Panc1 (cell line): ENCODE measurements around the gene TTC24. TPM values are rescaled to one million over a fixed set of nuclear protein-coding genes. Genes with fewer than 3 reads are reported as not detected.
"Not testable (repeated sequence)": the region's sequence is repeated elsewhere in the genome, so short reads cannot be mapped to it uniquely, and the experiment has no call there.

Experiments used
- ATAC-seq: fragments of 200-7000 bp; cut with Tn5 transposase; 2 replicates; pipeline ENCODE4 v1.9.1; 2020; ENCODE audit warnings: mild to moderate bottlenecking, moderate library complexity
- BruUV-seq: library from RNA; stranded (reverse); fragments of 400-500 nt; replicated peaks from 2 replicates; lab custom pipeline; 2021; lab: Mats Ljungman, UMichigan
- CTCF ChIA-PET: fragments of 300-600 bp; sonication (Branson Sonifier 250); formaldehyde crosslinking; loops from one replicate; lab custom pipeline; 2022; ENCODE audit warnings: antibody characterized with exemption; lab: Charles Lee
- POLR2A ChIA-PET: fragments of 300-600 bp; sonication (Branson Sonifier 250); formaldehyde crosslinking; loops from one replicate; lab custom pipeline; 2022; ENCODE audit warnings: antibody characterized with exemption; lab: Charles Lee
- DNase-seq: peaks from one replicate; pipeline ENCODE4 v3.0.0-alpha.2; 2010; ENCODE audit warnings: low read depth, low spot score
- H3K27ac ChIP-seq: 2 replicates; pipeline ENCODE4 v1.5.1; 2011; ENCODE audit warnings: mild to moderate bottlenecking, low read length, inconsistent platforms
- H3K27me3 ChIP-seq: fragments of 200-500 bp; sonication (Bioruptor generic); 2 replicates; pipeline ENCODE4 v1.6.0; 2014; ENCODE audit warnings: low read length, inconsistent platforms; ENCODE audit not compliant: control insufficient read depth, insufficient read depth
- H3K36me3 ChIP-seq: fragments of 200-500 bp; sonication (Bioruptor generic); 2 replicates; pipeline ENCODE4 v1.5.1; 2014; ENCODE audit warnings: inconsistent platforms, mild to moderate bottlenecking, low read length, moderate library complexity; ENCODE audit not compliant: control insufficient read depth, insufficient read depth
- H3K4me1 ChIP-seq: 2 replicates; pipeline ENCODE4 v1.5.1; 2011; ENCODE audit warnings: inconsistent platforms, mild to moderate bottlenecking, low read length, moderate library complexity; ENCODE audit not compliant: control insufficient read depth, insufficient read depth
- H3K4me3 ChIP-seq, 2 experiments: 2 replicates each; pipeline ENCODE4 v1.5.1; 2011 to 2012; ENCODE audit warnings: low read depth in 2 of 2, low read length in 2 of 2, mild to moderate bottlenecking in 2 of 2, inconsistent platforms in 1 of 2, moderate library complexity in 1 of 2
- H3K9me3 ChIP-seq: fragments of 200-500 bp; sonication (Bioruptor generic); 2 replicates; pipeline ENCODE4 v1.5.1; 2014; ENCODE audit warnings: low read depth, mild to moderate bottlenecking, inconsistent platforms, low read length, moderate library complexity; ENCODE audit not compliant: control insufficient read depth, insufficient read depth
- CTCF ChIP-seq: fragments of 450-650 bp; IDR thresholded peaks from 2 replicates; pipeline ENCODE4 v1.5.1; 2017; ENCODE audit warnings: mild to moderate bottlenecking
- POLR2AphosphoS5 ChIP-seq: IDR thresholded peaks from 2 replicates; pipeline ENCODE4 v1.6.1; 2012; ENCODE audit warnings: mild to moderate bottlenecking, low read depth, low read length, moderate library complexity
- REST ChIP-seq, 2 experiments: IDR thresholded peaks; 2 replicates each; pipeline ENCODE4 v1.6.1; 2011 to 2012; ENCODE audit warnings: low read depth in 2 of 2, control low read depth in 1 of 2, low read length in 1 of 2, mild to moderate bottlenecking in 1 of 2, moderate library complexity in 1 of 2; ENCODE audit not compliant: insufficient read depth in 1 of 2
- SIN3A ChIP-seq: IDR thresholded peaks from 2 replicates; pipeline ENCODE4 v1.6.1; 2012; ENCODE audit warnings: low read depth, mild to moderate bottlenecking, low read length, moderate library complexity, borderline replicate concordance; ENCODE audit not compliant: insufficient read depth
- TCF7L2 ChIP-seq: IDR thresholded peaks from 2 replicates; pipeline ENCODE4 v1.6.1; 2011; ENCODE audit warnings: mild to moderate bottlenecking, low read depth, low read length, inconsistent platforms
- in situ Hi-C: cut with HindIII; loops from 2 replicates; pipeline ENCODE4 v1.10.0; 2016; ENCODE audit warnings: low sequenced_read_pairs, low pct_unique_long_range_greater_than_20kb
- intact Hi-C: fragments of 100-400 bp; cut with micrococcal nuclease; formaldehyde crosslinking; loops from one replicate; pipeline ENCODE4 v1.10.0; 2022; ENCODE audit not compliant: unreplicated experiment
- total RNA-seq: library from RNA; stranded (reverse); gene quantifications from one replicate; pipeline ENCODE4 v1.2.1, GENCODE V29; 2021; ENCODE audit not compliant: unreplicated experiment

Gene TTC24
- total RNA-seq, 1 experiment from 2014 or later: not detected

- Histone ChIP-seq H3K4me1 (no peaks in the 10 kb centered on the region), H3K27me3 (no peaks in the 10 kb centered on the region), H3K27ac (no peak overlapping the region), H3K4me3 (no peak overlapping the region), H3K36me3 (no peaks in the 10 kb centered on the region; the same call in 1 of the 2 replicates), H3K9me3 (no peaks in the 10 kb centered on the region)
- intact Hi-C loops (no loop called here), in situ Hi-C loops (no loop called here)
- no TSS peak for BruUV-seq
- TF ChIP-seq CTCF: no peak
- TF ChIP-seq TCF7L2: no peak
- no peak for TF ChIP-seq REST (IDR thresholded peaks at IDR 0.05; ENCODE audit: insufficient read depth in 1 of 2, low read depth in 2 of 2, low read length in 1 of 2)
- no peak for TF ChIP-seq POLR2AphosphoS5
- no peak for TF ChIP-seq SIN3A
- CTCF ChIA-PET: no interaction called here
- POLR2A ChIA-PET: interaction anchor here (0.6 to 0.7 kb wide), 2 partner anchors 17 to 52 kb away, joined by 3 to 6 read pairs; partner anchors contain the start of gene MEF2D
- DNase-seq (no peak), ATAC-seq (no peak)
Measured at GRCh38 chr1:156552518-156552917, 27.0 kb upstream of the TTC24 start.

- H3K4me3 ChIP-seq, H3K4me1 ChIP-seq, ATAC-seq, in situ Hi-C loops, CTCF ChIA-PET, intact Hi-C loops, BruUV-seq, H3K9me3 ChIP-seq, H3K27ac ChIP-seq, DNase-seq, H3K36me3 ChIP-seq, H3K27me3 ChIP-seq: not testable (repeated sequence)
- POLR2A ChIA-PET: interaction anchor here (0.6 to 0.7 kb wide), 2 partner anchors 17 to 52 kb away, joined by 3 to 6 read pairs; partner anchors contain the start of gene MEF2D
Measured at GRCh38 chr1:156552937-156553336, 26.6 kb upstream of the TTC24 start.

- POLR2A ChIA-PET: interaction anchor here (0.6 kb wide), 1 partner anchor 23 kb away, joined by 5 read pairs; no protein-coding TSS in a partner anchor
- TF ChIP-seq POLR2AphosphoS5: no peak
- no peak for TF ChIP-seq CTCF
- TF ChIP-seq TCF7L2: no peak
- TF ChIP-seq REST (IDR thresholded peaks at IDR 0.05; ENCODE audit: insufficient read depth in 1 of 2, low read depth in 2 of 2, low read length in 1 of 2): no peak
- TF ChIP-seq SIN3A: no peak
- Histone ChIP-seq H3K27me3 (no peaks in the 10 kb centered on the region), H3K36me3 (no peaks in the 10 kb centered on the region; the same call in 1 of the 2 replicates), H3K27ac (no peak overlapping the region), H3K4me1 (no peaks in the 10 kb centered on the region), H3K9me3 (no peaks in the 10 kb centered on the region), H3K4me3 (no peak overlapping the region)
- no peak for DNase-seq
- intact Hi-C loops: no loop called here
- CTCF ChIA-PET: no interaction called here
- no peak for ATAC-seq
- in situ Hi-C loops: no loop called here
- no TSS peak for BruUV-seq
Measured at GRCh38 chr1:156553860-156554485, 25.6 kb upstream of the TTC24 start.
